HEK293 (cell line): ENCODE data around the gene SLC49A3.
A peak's percentile ranks its signal among the peaks of the same experiment; 100 is the strongest.

Experiments
- RBAK ChIP-seq: fragments of 450-650 bp; formaldehyde crosslinking; IDR thresholded peaks from 2 replicates; pipeline ENCODE4 v1.5.1; 2016; ENCODE audit warnings: missing biosample characterization, missing genetic modification characterization
- ZBTB7A ChIP-seq: fragments of 450-650 bp; formaldehyde crosslinking; IDR thresholded peaks from 2 replicates; pipeline ENCODE4 v1.5.1; 2016; ENCODE audit warnings: low read depth, missing biosample characterization, missing genetic modification characterization
- ZIC2 ChIP-seq: fragments of 450-650 bp; formaldehyde crosslinking; IDR thresholded peaks from 2 replicates; pipeline ENCODE4 v1.5.1; 2016; ENCODE audit warnings: missing biosample characterization, missing genetic modification characterization
- ZNF747 ChIP-seq: fragments of 450-650 bp; formaldehyde crosslinking; IDR thresholded peaks from 2 replicates; pipeline ENCODE4 v1.5.1; 2016; ENCODE audit warnings: missing biosample characterization, missing genetic modification characterization

- TF ChIP-seq RBAK (tag by site-specific recombination) (no peak), ZNF747 (tag by site-specific recombination) (no peak), ZBTB7A (tag by site-specific recombination) (no peak), ZIC2 (tag by site-specific recombination) (peak; percentile 92)
Measured at GRCh38 chr4:683982-684622, 4.8 kb downstream of the SLC49A3 start.
